ENCODE data around the gene PEAK1.

PEAK1 gene

DNA sequence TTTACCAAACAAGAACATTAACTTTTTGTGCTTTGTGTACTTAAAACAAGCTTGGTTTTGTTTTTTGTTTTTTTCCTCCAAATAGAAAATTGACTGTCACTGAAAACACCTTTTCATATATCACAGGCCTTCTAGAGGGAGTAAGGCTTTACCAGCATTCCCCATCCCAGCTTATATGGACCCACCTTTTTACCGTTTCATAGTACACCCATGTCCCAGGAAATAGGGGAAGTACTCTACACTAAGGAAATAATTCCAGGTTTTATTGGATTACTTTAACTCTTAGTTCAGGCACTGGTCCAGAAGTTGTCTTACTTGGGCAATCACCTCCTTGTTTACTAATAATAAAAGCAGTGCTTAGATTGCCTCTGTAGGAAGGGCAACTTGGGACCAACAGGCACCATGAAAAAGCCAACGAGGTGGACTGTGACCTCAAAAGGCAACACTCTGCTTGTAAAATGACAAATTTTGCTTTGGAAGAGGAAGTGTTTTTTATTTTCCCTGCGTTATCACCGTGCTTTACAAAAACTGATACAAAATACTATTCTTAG, 27.0 kb upstream of the PEAK1 start:
- no peak for TF ChIP-seq GATA3 (IDR thresholded peaks at IDR 0.05; ENCODE audit: low read depth, low read length)
- no peak for TF ChIP-seq GATA2 (IDR thresholded peaks at IDR 0.05; ENCODE audit: low read depth, low read length)

DNA sequence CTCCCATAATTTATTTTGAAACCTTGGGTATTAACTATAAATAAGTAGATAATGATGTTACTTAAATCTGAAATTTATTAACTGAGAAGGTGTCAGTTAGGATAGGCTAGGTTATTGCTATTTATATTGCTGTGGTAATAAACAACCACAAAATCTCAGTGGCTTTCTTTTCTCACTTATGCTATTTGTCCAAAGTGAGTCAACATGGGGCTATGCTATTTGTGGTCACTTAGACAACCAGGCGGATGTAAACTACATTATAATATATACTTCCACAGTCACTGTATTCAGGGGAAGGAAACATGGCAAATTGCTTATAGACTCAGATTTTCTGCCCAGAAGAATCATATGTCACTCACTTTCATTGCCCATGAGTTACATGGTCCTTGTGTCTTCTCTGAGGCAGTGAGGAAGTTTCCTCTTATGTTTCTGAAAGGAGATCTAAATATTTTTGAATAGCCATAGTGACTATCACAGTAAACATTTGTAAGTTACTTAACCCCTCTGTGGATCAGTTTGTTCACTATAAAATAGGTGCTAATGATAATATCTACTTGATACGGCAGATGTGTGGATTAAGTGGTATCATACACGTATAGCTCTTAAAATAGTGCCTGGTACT, 20.6 kb upstream of the PEAK1 start:
- TF ChIP-seq GATA3 (IDR thresholded peaks at IDR 0.05; ENCODE audit: low read depth, low read length) (no peak), GATA2 (IDR thresholded peaks at IDR 0.05; ENCODE audit: low read depth, low read length) (no peak)

DNA sequence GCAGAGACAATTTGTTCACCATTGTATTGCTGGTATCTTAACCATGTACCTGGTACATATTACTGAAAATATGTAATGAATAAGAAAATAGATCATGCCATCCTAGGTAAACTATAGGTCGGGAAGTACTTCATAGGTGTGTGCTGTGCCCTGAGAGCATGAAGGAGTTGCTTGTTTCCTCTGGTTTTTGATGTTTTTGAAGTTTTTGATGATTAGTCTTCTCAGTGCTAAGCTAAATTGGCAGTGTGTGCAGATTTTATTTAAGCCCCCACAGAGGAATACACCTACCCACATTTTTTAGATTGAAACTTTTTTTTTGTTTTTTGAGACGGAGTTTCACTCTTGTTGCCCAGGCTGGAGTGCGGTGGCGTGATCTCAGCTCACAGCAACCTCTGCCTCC, 17.4 kb upstream of the PEAK1 start:
- TF ChIP-seq GATA2 (IDR thresholded peaks at IDR 0.05; ENCODE audit: low read depth, low read length) (no peak), GATA3 (IDR thresholded peaks at IDR 0.05; ENCODE audit: low read depth, low read length) (no peak)

DNA sequence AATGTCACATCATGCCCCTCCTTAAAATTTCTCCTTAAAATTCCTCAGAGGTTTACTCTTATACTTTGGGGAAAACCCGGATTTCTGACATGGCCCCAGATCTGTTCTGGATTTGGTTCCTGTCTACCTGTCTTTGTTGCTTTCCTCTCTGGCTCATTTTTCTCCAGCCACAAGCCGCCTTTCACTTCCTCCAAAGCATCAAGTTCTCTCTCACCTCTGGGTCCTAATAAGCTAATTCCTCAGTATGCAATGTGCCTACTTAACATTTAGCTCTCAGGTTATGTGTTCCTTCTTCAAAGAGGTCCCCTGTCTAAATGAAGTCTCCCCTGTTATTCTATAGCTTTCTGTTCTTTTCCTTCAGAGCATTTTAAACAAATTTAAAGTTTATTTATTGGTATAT, 16.9 kb upstream of the PEAK1 start:
- TF ChIP-seq GATA2 (IDR thresholded peaks at IDR 0.05; ENCODE audit: low read depth, low read length): no peak

DNA sequence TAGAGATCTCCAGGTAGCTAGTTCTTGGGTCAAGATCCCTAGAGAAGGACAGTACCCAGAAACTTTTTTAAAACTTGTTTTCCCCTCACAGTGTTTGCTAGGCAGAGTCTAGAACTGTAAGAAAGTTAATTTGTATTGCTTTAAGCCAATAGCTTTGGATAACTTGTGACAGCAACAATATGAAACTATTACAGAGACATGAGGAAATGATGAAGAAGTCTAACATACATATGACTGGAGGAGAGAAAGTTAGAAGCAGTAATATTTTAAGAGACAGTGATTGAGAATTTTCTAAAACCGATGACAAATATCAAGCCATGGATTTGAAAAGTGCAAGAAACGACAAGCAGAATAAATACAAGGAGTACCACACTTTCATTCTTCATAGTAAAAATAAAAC, 10.7 kb upstream of the PEAK1 start:
- TF ChIP-seq GATA2 (IDR thresholded peaks at IDR 0.05; ENCODE audit: low read depth, low read length): no peak
- no peak for TF ChIP-seq GATA3 (IDR thresholded peaks at IDR 0.05; ENCODE audit: low read depth, low read length)

DNA sequence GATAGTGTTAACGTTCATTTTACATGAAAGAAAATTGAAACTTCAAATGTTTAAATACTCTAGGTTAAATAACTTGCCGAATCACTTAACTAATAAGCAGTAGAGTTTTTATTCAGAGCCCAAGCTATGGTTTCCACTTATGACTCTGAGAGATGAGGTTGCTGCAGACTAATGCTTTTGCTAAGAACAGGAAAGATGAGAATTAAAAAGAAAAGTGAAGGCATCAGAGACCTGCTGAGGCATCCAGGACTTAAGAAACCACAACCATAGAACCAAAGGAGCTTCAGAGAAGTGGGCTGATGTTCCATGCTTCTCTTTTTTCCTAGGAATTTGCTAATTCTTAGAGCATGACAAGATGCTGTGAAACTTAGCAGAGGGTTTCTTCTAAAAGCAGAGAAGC, 10.3 kb upstream of the PEAK1 start:
- TF ChIP-seq GATA2 (IDR thresholded peaks at IDR 0.05; ENCODE audit: low read depth, low read length) (no peak), GATA3 (IDR thresholded peaks at IDR 0.05; ENCODE audit: low read depth, low read length) (no peak)

DNA sequence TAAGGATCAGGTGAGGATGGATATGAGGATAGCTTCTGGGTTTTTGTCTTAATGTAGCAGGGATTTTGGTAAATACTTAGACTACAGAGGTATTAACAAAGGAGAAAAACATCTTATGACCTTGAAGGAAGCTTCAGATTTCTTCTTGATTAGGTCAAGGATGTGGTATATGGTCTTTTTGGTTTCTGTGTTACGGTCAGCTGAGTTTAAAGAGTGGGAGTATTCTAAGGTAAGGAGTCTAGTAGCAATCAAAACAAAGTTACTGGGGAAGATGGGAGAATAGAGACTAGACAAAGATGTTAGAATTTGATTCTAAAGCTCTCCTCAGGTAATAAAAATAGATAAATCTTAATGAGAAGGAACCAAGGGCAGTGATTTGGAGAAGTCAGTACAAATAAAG, 7.0 kb upstream of the PEAK1 start:
- TF ChIP-seq GATA3 (IDR thresholded peaks at IDR 0.05; ENCODE audit: low read depth, low read length) (no peak), GATA2 (IDR thresholded peaks at IDR 0.05; ENCODE audit: low read depth, low read length) (no peak)

DNA sequence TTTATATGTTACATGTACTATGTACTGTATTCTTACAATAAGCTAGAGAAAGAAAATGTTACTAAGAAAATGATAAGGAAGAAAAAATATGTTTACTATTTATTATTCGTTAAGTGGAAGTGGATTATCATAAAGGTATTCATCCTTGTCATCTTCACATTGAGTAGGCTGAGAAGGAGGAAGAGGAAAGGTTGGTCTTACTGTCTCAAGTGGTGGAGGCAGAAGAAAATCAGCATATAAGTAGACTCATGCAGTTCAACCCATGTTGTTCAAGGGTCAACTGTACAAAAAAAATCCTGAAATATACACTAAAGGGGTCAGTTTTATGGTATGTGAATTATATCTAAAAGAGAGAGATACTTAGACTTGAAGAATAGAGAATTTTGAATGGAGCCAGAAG, 6.5 kb upstream of the PEAK1 start:
- TF ChIP-seq GATA3 (IDR thresholded peaks at IDR 0.05; ENCODE audit: low read depth, low read length) (no peak), GATA2 (IDR thresholded peaks at IDR 0.05; ENCODE audit: low read depth, low read length) (no peak)

DNA sequence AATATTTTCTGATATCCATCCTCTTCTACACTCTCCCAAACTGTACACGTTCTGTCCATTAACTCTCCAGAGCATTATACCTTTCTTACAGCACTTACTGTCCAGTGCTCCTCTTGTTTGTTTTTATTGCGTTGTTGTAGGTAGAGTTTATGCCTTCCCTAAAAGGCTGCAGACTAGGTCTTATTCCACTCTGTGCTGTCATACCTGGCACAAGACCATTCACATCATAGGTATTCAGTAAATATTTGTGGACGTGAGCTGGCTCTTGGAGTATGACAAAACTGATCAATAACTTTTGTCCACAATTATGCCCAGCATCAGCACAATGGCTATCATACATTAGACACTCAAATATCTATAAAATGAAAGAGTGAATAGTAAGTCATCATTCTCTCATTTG, 5.2 kb upstream of the PEAK1 start:
- no peak for TF ChIP-seq GATA3 (IDR thresholded peaks at IDR 0.05; ENCODE audit: low read depth, low read length)

DNA sequence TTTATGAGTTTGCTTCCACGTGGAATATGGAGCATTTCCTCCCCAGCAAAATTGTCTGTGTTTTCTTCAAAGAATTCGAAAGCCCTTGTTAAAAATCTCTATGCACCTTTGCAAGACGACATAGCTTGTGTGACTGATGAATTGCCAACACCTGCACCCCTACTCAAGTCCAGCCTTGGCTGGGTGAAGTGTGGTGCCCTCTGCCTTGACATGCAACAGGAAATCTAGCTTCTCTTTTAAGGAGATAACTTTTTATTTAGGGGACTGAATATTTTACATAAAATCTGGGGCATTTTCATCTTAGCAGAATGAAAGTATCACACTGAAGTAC, 1.4 kb upstream of the PEAK1 start:
- TF ChIP-seq GATA3 (IDR thresholded peaks at IDR 0.05; ENCODE audit: low read depth, low read length) (no peak), GATA2 (IDR thresholded peaks at IDR 0.05; ENCODE audit: low read depth, low read length) (no peak)

DNA sequence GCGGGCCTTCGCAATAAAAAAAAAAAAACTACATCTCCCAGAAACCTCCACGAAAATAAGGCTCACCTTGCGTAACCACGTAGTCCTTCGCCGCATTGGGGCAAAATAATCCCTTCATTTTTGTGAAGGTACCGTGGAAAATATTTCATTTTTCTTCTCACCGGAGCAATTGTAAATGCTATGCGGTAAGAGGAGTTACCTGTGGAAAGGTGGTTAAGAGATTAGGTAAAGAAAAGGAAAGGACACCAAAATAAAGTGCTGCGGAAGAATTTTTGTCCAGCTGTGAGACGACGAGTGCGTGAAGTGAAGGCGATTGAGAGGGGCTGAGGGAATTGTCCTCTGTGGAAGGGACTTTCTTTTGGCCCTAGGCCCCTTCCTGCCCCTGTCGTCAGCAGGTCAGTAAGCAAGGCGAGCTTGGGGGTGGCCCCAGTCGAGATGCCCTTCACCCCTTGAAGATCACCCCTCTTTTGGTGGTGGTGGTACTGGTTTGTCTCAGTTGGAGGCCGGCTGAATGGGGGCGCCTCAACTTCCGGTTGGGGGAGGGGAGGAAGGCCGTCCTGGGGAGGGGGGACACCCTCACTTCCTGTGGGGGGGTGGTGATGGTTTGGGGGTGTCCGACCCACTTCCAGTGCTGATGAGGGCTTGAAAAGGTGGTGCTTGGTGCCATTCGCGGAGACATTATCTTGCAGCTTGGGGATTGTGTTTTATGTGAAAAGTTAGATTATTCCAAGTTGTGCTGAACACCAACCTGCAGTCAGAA, 886 bp upstream of the PEAK1 start, which contains the start of gene HMG20A:
Gene HMG20A, plus strand, starts transcription at position 279 of the 760 bp plus-strand sequence. CDS start 37,520 bp downstream, outside the sequence.
- TF ChIP-seq GATA3 (IDR thresholded peaks at IDR 0.05; ENCODE audit: low read depth, low read length) (no peak), GATA2 (IDR thresholded peaks at IDR 0.05; ENCODE audit: low read depth, low read length) (no peak)

DNA sequence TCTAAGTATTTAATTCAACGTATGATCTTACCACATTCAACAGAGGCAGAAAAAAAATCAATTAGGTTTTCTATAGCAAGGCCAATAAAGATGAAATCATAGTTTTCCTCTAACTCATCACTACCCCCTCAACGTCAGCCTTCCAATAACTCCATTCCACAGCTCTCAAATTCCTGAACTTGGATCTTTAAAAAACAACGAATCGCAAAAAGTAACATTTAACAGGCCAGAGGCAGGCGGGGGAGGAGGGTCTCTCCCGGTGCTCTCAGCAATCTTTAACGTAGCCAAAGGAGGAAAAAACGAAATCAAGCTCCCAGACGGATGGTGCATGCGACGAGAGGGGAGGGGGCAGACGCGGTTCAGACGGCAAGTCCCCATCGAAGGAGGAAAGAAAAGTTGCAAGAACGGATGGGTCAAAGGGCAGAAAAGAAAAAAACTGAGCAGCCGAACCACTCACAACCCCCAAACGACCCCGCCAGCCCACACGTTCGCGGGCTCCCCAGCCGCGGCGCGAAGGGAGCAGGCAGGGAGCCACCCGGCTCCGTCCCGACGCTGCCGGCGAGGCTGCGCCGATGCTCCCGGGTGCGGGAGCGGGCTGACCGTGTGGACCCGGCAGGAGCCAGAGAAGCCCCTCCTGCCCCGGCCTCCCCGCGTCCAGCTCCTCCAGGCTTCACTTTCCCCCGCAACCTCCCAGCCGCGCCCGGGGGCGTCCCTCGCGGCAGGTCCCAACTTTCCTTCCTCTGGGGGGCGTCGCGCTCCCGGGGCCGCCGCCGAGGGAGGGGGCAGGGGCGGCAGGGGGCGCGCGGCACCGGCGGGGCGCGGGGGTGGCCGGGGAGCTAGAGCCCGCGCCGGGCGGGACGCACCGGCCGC, 703 bp downstream of the PEAK1 start:
- TF ChIP-seq GATA2 (IDR thresholded peaks at IDR 0.05; ENCODE audit: low read depth, low read length): no peak
- no peak for TF ChIP-seq GATA3 (IDR thresholded peaks at IDR 0.05; ENCODE audit: low read depth, low read length)

DNA sequence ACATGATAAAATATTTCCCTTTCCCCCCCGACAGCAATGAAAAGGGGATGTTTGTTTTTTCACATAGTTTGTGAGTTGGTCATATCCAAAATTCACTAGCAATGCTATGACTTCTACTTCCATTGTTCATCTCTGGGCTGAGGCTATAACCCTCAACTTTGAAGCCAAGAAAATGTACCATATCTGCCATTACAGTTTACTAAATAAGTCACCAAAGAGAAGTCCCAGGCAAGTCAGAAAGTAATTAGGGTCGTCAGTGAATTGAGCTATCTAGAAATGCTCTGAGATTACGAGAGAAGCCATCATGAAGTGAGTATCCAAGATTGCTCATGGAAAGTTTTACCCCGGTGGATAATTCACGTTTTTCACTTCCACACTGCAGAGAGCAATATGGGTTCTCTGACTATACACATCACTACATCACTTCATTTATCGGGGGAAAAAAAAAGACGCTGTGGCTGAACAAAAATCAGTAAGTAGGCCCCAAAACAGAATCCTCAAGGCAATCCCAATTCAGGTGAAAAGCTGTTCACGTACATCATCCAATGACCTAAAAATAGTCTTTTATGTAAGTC, 1.4 kb downstream of the PEAK1 start:
- TF ChIP-seq GATA3 (IDR thresholded peaks at IDR 0.05; ENCODE audit: low read depth, low read length): no peak
- TF ChIP-seq GATA2 (IDR thresholded peaks at IDR 0.05; ENCODE audit: low read depth, low read length): no peak

DNA sequence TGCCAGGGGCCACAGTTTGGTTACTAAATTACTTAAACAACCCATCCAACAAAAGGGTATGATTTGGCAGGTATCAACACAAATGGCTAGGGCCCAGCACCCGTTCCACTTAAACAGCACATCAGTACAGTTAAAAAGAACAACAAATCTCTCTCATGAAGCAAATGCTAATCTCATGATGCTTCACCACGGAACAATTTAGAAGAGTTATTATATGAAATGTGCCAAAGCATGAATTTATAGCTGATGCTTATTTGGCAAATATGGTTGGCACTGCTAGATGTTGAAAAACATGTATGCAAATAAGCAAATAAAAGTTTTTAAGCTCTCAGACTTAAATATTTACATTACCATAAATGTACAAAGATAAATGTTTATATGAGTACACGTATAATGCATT, 2.3 kb downstream of the PEAK1 start:
- no peak for TF ChIP-seq GATA2 (IDR thresholded peaks at IDR 0.05; ENCODE audit: low read depth, low read length)
- TF ChIP-seq GATA3 (IDR thresholded peaks at IDR 0.05; ENCODE audit: low read depth, low read length): no peak

Data from SH-SY5Y (cell line).